Fibroblast of skin of left quadriceps (primary cell): Measurements from ENCODE around the gene INHA.
A peak's percentile ranks its signal among the peaks of the same experiment; 100 is the strongest.

ENCODE experiments used
- DNase-seq, 2 experiments: peaks; one replicate each; pipeline ENCODE4 v3.0.0-alpha.2; 2013; ENCODE audit warnings: low read depth in 2 of 2

Gene INHA

GRCh38 chr2:219559156-219559915 lies 12.8 kb upstream of the INHA start:
- DNase-seq, result no peak

GRCh38 chr2:219560037-219560892 lies 11.8 kb upstream of the INHA start:
- no peak for DNase-seq

GRCh38 chr2:219560893-219561178 lies 11.3 kb upstream of the INHA start:
- no peak for DNase-seq

- no peak for DNase-seq
These were observed 10.7 kb upstream of the INHA start for GRCh38 chr2:219561179-219562048.

DNA sequence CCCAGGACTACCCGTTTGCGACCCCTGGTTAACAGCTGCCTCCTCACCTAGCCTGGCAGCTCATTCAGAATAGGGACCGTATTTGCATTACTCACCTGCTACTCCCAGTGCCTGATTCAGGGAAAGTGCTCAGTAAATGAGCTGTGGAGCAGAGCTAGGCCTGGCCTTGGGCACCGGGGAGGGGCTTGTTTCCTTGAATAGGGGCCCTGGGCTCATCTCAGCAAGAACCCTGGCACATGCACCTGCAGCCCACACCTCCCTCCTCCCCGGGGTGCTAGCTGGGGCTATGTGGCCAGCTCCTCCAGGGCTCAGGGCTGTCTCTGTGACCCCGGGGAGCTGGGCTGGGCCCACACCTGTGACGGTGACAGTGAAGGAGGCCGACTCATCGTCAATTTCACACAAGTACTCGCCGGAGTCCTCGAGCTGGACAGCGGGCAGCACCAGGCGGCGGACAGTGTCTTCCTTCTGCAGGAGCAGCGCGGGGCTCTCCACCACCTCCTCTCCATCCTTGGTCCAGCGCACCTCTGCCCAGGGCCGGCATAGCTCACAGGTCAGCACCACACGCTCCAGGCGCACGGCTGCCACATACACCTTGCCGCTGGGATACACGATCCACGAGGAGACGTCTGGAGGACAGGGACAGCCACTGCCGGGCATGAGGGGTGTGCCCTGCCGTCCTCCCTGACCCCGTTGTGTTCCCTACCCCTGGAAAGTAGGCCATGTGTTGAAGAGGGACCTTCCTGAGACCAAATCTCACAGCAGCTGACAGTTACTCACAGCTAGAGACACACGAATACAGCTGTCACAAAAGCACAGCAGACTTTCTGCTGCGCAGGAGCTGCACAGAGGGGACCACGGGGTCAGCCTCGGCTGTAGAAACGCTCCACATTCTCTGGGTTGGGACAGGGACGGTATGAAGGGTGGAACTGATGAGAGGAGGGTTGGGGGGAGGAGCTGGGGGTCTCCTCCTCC lies 9.8 kb upstream of the INHA start:
- DNase-seq, result no peak

DNA sequence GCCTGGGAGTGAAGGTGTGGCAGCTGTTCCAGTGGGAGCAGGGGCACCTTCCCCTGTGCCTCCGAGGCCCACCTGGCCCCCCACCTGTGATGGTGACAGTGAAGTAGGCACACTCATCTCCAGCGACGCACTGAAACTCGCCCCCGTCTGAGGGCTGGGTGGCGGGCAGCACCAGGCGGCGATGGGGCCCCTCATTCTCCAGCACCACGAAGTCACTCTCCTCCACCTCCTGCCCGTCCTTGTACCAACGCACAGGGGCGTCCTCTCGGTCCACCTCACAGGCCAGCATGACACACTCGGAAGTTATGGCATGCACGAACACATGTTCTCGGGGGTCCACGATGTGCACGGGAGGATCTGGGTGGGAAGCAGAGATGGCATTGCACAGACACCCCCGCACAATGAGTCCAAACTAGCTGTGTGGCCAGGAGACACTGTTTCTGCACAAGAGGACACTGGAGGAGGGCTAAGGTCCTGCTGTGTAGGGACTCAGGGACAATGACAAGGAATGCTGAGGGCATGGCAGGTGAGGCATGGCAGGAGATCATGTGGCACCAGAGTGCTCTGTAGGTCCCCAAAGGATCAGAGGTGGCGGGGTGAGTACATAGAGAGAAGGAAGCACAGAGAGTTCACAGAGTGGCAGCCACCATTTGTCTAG lies 8.7 kb upstream of the INHA start:
- DNase-seq, result no peak

DNA sequence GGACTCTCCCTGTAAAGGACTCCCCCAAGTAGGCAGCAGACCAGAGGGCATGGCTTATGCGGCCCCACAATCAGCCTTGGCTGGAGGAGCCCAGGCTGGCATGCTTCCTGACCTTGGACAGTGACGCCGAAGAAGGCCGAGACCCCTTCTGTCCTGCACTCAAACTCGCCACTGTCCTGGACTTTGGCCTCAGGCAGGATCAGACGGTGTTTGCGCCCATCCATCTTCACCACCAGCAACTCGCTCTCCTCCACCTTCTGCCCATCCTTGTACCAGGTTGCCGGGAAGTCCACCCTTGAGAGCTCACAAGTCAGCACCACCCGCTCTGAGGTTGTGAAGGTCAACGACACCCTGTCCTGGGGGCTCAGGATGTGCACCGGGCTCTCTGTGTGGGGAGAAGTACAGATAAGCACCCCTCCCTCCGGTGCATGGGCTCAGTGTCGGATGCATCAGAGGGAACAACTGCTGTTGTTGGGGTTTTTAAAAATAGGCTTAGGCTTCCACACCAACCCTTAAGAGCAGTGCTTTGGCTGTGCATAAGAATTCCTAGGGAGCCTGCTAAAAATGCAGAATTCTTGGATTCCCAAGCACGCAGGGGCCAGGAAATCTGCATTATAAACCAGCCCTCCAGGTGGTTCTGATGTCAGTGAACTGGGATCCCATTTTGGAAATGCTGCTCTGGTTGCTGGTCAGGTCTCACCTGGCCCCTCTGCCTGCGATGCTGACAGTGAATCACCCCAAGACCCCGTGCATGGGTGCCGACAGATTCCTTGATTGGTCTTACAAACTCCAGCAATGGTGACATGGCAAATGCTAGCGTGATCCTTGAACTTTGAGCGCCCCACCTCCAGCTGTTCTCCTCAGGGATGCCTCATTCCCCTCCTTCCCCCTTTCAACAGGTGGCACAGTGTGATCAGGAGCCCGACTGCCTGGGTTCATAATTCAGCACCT lies 6.7 kb upstream of the INHA start:
- no peak for DNase-seq

DNA sequence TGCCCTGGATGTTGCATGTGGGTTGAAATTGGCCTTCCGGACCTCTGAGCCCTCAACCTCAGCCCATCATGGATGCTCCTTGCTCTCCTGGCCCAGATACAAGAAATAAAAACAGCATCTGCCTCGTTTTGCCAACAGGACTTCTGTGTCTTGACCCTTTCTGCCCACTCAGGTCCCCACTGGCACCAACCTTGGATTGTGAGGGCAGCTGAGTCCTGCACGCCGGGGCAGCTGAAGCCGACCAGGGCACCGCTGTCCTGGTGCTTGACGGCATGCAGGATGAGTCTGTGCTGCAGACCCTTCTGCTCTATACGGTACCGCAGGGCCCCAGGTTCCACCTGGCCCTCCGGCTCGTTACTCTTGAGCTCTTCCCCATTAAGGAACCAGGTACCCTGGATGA lies 5.5 kb upstream of the INHA start:
- no peak for DNase-seq

GRCh38 chr2:219567131-219567530 lies 5.0 kb upstream of the INHA start:
- no peak for DNase-seq

DNA sequence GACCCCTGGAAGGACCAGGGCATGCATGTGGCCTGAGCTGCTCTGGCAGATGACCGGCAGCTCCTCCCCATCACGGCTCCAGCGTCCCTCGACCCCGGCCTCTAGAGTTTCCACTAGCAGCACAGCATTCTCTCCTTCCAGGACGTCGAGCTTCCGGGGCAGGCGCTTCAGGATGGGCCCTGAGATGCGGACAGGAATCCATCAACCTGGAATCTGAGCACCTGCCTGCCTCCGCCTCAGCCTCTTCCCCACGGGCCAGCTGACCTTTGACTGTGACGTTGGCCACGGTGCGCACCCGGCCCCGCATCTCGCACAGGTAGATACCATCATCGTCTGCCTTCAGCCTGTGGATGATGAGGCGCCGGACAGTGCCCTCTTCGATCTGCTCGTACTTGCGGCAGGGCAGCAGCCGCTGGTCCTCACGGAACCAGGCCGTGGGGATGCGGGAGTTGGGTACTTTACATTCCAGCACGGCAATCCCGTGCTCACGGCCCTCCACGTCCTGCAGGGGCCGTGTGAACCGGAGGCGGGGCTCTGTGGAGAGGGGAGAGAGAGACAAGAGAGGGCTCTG lies 4.2 kb upstream of the INHA start:
- no peak for DNase-seq

- no peak for DNase-seq
These were observed 3.1 kb upstream of the INHA start for GRCh38 chr2:219569041-219569440.

GRCh38 chr2:219569635-219570034 lies 2.5 kb upstream of the INHA start:
- no peak for DNase-seq

GRCh38 chr2:219570194-219570923 lies 1.8 kb upstream of the INHA start:
- no peak for DNase-seq

DNA sequence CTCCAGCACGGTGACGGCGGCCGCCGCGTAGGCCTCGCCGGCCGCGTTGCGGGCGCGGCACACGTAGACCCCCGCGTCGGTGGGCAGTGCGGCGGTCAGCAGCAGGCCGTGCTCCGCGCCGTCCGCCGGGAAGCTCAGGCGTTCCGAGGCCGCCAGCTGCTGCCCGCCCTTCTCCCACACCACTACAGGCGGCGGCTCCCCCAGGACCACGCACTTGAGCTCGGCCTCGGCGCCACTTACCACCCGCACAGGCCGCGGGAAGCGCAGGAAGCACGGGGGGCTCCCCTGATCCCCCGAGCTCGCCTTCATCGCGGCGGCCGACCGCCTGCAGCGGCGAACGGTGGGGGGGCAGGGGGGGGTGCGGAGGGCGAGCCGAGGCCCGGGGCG lies 1.2 kb upstream of the INHA start:
- no peak for DNase-seq

- DNase-seq, result peak; percentile 44 to 53
These were observed 536 bp upstream of the INHA start, which contains the start of gene OBSL1 for GRCh38 chr2:219571311-219572236. Gene OBSL1, minus strand, starts transcription at chr2:219571539. Its CDS starts 307 bp downstream, at chr2:219571232.

DNA sequence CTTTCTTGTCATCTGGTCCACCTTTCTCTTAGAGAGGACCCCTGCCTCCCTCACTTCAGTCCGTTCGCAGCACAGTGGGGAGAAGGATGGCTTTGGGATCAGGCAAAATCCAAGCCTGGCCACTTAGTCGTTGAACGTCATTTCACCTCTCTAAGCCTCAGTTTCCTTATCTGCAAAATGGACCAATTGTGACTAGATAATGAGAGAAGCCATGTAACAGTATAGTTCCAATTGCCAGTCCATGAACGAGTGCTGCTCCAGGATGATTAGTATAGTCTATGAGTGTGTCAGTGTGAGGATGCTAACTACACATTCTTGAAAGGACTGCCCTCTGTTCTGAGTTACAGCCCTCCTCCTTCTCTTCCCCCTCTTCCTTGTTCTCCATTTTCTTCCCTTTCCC lies 1.1 kb downstream of the INHA start:
- DNase-seq, result no peak
